NT2/D1 (cell line): Measurements from ENCODE around the gene LRRC61.

Experiments
- DNase-seq: peaks from one replicate; pipeline ENCODE4 v3.0.0-alpha.2; 2011; ENCODE audit warnings: low read depth, low spot score
- H3K27me3 ChIP-seq: 2 replicates; pipeline ENCODE4 v1.6.0; 2011; ENCODE audit warnings: mild to moderate bottlenecking; ENCODE audit not compliant: insufficient read length, insufficient read depth
- H3K36me3 ChIP-seq: 2 replicates; pipeline ENCODE4 v1.6.1; 2011; ENCODE audit warnings: mild to moderate bottlenecking, low read length, mixed read lengths; ENCODE audit not compliant: insufficient read depth, insufficient read length
- H3K4me1 ChIP-seq: 2 replicates; pipeline ENCODE4 v1.5.1; 2011; ENCODE audit not compliant: insufficient read depth, insufficient read length
- H3K4me3 ChIP-seq: 2 replicates; pipeline ENCODE4 v1.5.1; 2011; ENCODE audit warnings: low read depth; ENCODE audit not compliant: insufficient read length
- H3K9ac ChIP-seq: 2 replicates; pipeline ENCODE4 v1.6.0; 2011; ENCODE audit warnings: low read depth; ENCODE audit not compliant: insufficient read length
- H3K9me3 ChIP-seq: 2 replicates; pipeline ENCODE4 v1.5.1; 2011; ENCODE audit warnings: mild to moderate bottlenecking, low read length; ENCODE audit not compliant: insufficient read depth
- SUZ12 ChIP-seq: IDR thresholded peaks from 2 replicates; pipeline ENCODE4 v1.6.1; 2011; ENCODE audit not compliant: insufficient read length, insufficient read depth; ENCODE audit errors: extremely low read depth
- YY1 ChIP-seq: IDR thresholded peaks from 2 replicates; pipeline ENCODE4 v1.6.1; 2011; ENCODE audit not compliant: insufficient read length, insufficient read depth
- ZNF274 ChIP-seq: IDR thresholded peaks from 2 replicates; pipeline ENCODE4 v1.6.1; 2011; ENCODE audit warnings: mild to moderate bottlenecking, low read depth, low read length

LRRC61 gene

GRCh38 chr7:150343225-150343624 is 20.1 kb downstream of the LRRC61 start:
- Histone ChIP-seq H3K36me3 (peaks cover 20% of the 10 kb centered on the region), H3K9ac (no peak overlapping the region), H3K4me1 (peaks cover 18% of the 10 kb centered on the region), H3K27me3 (peaks cover 21% of the 10 kb centered on the region), H3K4me3 (no peak overlapping the region), H3K9me3 (peaks cover 22% of the 10 kb centered on the region)
- DNase-seq = no peak
- no peak for TF ChIP-seq SUZ12
- no peak for TF ChIP-seq YY1
- TF ChIP-seq ZNF274 = no peak

GRCh38 chr7:150344299-150344698 is 21.1 kb downstream of the LRRC61 start:
- Histone ChIP-seq H3K36me3 (peaks cover 10% of the 10 kb centered on the region), H3K27me3 (peaks cover 21% of the 10 kb centered on the region)

GRCh38 chr7:150345012-150345411 is 21.9 kb downstream of the LRRC61 start:
- Histone ChIP-seq H3K4me1 (peaks cover 4% of the 10 kb centered on the region), H3K9ac (no peak overlapping the region), H3K36me3 (peaks cover 2% of the 10 kb centered on the region), H3K9me3 (peaks cover 25% of the 10 kb centered on the region), H3K4me3 (no peak overlapping the region), H3K27me3 (peaks cover 21% of the 10 kb centered on the region)
- DNase-seq = no peak
- TF ChIP-seq SUZ12 (no peak), YY1 (no peak), ZNF274 (no peak)

More at GRCh38 chr7:150344299-150344698, 21.1 kb downstream of the LRRC61 start:
- H3K9ac ChIP-seq = no peak overlapping the region
- H3K4me3 ChIP-seq = no peak overlapping the region
- no peak for DNase-seq
- peaks cover 25% of the 10 kb centered on the region for H3K9me3 ChIP-seq
- TF ChIP-seq ZNF274 (no peak), SUZ12 (no peak), YY1 (no peak)
- H3K4me1 ChIP-seq = peaks cover 9% of the 10 kb centered on the region

- Histone ChIP-seq H3K36me3 (no peaks in the 10 kb centered on the region), H3K4me1 (peaks cover 4% of the 10 kb centered on the region), H3K9me3 (peaks cover 25% of the 10 kb centered on the region), H3K4me3 (no peak overlapping the region), H3K9ac (no peak overlapping the region), H3K27me3 (peaks cover 21% of the 10 kb centered on the region)
- TF ChIP-seq SUZ12 = no peak
- TF ChIP-seq ZNF274 = no peak
- TF ChIP-seq YY1 = no peak
- DNase-seq = no peak
Observed at GRCh38 chr7:150346922-150347321, 23.8 kb downstream of the LRRC61 start.

- Histone ChIP-seq H3K4me1 (no peaks in the 10 kb centered on the region), H3K36me3 (no peaks in the 10 kb centered on the region), H3K9ac (no peak overlapping the region), H3K4me3 (no peak overlapping the region), H3K9me3 (peaks cover 8% of the 10 kb centered on the region; the same call in 1 of the 2 replicates), H3K27me3 (no peaks in the 10 kb centered on the region)
- no peak for TF ChIP-seq YY1
- no peak for TF ChIP-seq SUZ12
- no peak for TF ChIP-seq ZNF274
- DNase-seq = no peak
Observed at GRCh38 chr7:150351587-150352194, 28.5 kb downstream of the LRRC61 start.

- no peaks in the 10 kb centered on the region for H3K9me3 ChIP-seq
- TF ChIP-seq SUZ12 (no peak), YY1 (no peak), ZNF274 (no peak)
- no peak overlapping the region for H3K4me3 ChIP-seq
- DNase-seq = no peak
- H3K36me3 ChIP-seq = no peaks in the 10 kb centered on the region
- H3K4me1 ChIP-seq = no peaks in the 10 kb centered on the region
- no peaks in the 10 kb centered on the region for H3K27me3 ChIP-seq
- no peak overlapping the region for H3K9ac ChIP-seq
Observed at GRCh38 chr7:150355666-150356059, 32.5 kb downstream of the LRRC61 start.

- Histone ChIP-seq H3K9ac (no peak overlapping the region), H3K36me3 (no peaks in the 10 kb centered on the region), H3K9me3 (no peaks in the 10 kb centered on the region), H3K4me3 (no peak overlapping the region), H3K4me1 (peaks cover under 1% of the 10 kb centered on the region), H3K27me3 (no peaks in the 10 kb centered on the region)
- TF ChIP-seq ZNF274 (no peak), SUZ12 (no peak), YY1 (no peak)
- DNase-seq = no peak
Observed at GRCh38 chr7:150356265-150356897, 33.2 kb downstream of the LRRC61 start.
